ENCODE data around the gene CAT.

DNA sequence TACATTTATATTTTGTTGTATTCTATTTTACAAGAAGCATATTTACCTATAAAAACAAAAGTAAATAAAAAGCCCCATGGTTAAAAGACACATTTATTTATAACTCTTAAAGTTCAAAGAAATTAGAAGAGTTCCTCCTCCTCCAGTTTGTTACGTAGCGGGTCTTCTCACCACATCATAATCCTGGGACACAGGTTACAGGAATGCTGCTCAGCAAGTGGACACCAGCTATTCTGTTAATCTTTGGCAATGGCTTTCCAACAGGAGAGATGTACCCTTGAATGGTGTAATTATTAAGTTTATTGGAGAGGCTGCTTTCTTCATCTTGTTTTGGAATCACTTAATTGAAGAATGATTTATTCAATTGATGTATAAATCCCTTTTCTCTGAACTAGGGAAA is 19.6 kb upstream of the CAT start:
- no peak for TF ChIP-seq POLR2A (IDR thresholded peaks at IDR 0.05)
- TF ChIP-seq, protein P1, sequence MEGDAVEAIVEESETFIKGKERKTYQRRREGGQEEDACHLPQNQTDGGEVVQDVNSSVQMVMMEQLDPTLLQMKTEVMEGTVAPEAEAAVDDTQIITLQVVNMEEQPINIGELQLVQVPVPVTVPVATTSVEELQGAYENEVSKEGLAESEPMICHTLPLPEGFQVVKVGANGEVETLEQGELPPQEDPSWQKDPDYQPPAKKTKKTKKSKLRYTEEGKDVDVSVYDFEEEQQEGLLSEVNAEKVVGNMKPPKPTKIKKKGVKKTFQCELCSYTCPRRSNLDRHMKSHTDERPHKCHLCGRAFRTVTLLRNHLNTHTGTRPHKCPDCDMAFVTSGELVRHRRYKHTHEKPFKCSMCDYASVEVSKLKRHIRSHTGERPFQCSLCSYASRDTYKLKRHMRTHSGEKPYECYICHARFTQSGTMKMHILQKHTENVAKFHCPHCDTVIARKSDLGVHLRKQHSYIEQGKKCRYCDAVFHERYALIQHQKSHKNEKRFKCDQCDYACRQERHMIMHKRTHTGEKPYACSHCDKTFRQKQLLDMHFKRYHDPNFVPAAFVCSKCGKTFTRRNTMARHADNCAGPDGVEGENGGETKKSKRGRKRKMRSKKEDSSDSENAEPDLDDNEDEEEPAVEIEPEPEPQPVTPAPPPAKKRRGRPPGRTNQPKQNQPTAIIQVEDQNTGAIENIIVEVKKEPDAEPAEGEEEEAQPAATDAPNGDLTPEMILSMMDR (IDR thresholded peaks at IDR 0.05): no peak

Data from body of pancreas (tissue), 4 donors.